K562 (cell line): ENCODE measurements around the gene ASS1. TPM values are rescaled to one million over a fixed set of nuclear protein-coding genes. Genes with fewer than 3 reads are reported as not detected.

ENCODE experiments used
- ATAC-seq: fragments of 200-7000 bp; cut with Tn5 transposase; 3 replicates; pipeline ENCODE4 v1.9.1; 2020; ENCODE audit warnings: moderate library complexity
- BruUV-seq: library from RNA; stranded (reverse); fragments of 400-500 nt; replicated peaks from 2 replicates; lab custom pipeline; 2021; lab: Mats Ljungman, UMichigan
- CTCF ChIA-PET: fragments of 300-600 bp; formaldehyde crosslinking; extraction: SDS; loops from one replicate; lab custom pipeline; 2021; ENCODE audit warnings: low intra/inter-chr PET ratio; lab: Yijun Ruan, JAX
- POLR2A ChIA-PET: fragments of 300-600, 350-650 bp; sonication (Branson Sonifier 250); formaldehyde crosslinking; extraction: SDS; loops from one replicate; lab custom pipeline; 2021; ENCODE audit warnings: antibody characterized with exemption, inconsistent platforms; lab: Yijun Ruan, JAX
- DNase-seq, 4 experiments: peaks; one replicate each; pipeline versions ENCODE4 v3.0.0 to v3.0.0-alpha.2; 2011 to 2018; ENCODE audit warnings: low spot score in 3 of 4, mixed read lengths in 3 of 4; ENCODE audit errors: extremely low read depth in 1 of 4
- FAIRE-seq: peaks from 2 replicates; lab custom pipeline; 2011; peaks lifted over from hg19 to GRCh38; lab: Jason Lieb, UNC
- H2AFZ ChIP-seq: 2 replicates; pipeline ENCODE4 v1.6.0; 2011; ENCODE audit warnings: low read depth, low read length, control low read depth, inconsistent platforms
- H3K27ac ChIP-seq: fragments of 200-600 bp; 3 replicates; pipeline ENCODE4 v1.8.0; 2011; ENCODE audit warnings: low read depth, mild to moderate bottlenecking, control low read depth, inconsistent platforms, low read length, moderate library complexity, mixed read lengths; ENCODE audit errors: extremely low read depth
- H3K27me3 ChIP-seq, 2 experiments: fragments of 300-600 bp in 1 of 2; 2 replicates in 1 of 2; 3 replicates in 1 of 2; pipeline versions ENCODE4 v1.6.0 to v1.8.0; 2011; ENCODE audit warnings: inconsistent platforms in 2 of 2, low read length in 2 of 2, mild to moderate bottlenecking in 1 of 2, mixed read lengths in 1 of 2, moderate library complexity in 1 of 2; ENCODE audit not compliant: control insufficient read depth in 2 of 2, insufficient read depth in 2 of 2
- H3K36me3 ChIP-seq: fragments of 300-600 bp; 3 replicates; pipeline ENCODE4 v1.8.0; 2011; ENCODE audit warnings: mild to moderate bottlenecking, low read length, inconsistent platforms; ENCODE audit not compliant: control insufficient read depth, insufficient read depth
- H3K4me1 ChIP-seq, 2 experiments: fragments of 200-600 bp in 1 of 2; replicated peaks in 1 of 2; 2 replicates in 1 of 2; 3 replicates in 1 of 2; pipeline versions ENCODE4 v1.5.1 to v1.8.0; 2011; ENCODE audit warnings: inconsistent platforms in 2 of 2, low read length in 2 of 2, mild to moderate bottlenecking in 1 of 2, mixed read lengths in 1 of 2, moderate library complexity in 1 of 2; ENCODE audit not compliant: control insufficient read depth in 2 of 2, insufficient read depth in 2 of 2
- H3K4me2 ChIP-seq: 2 replicates; pipeline ENCODE4 v1.6.1; 2011; ENCODE audit warnings: low read length, control low read depth, inconsistent platforms, mixed read lengths; ENCODE audit not compliant: insufficient read depth
- H3K4me3 ChIP-seq: fragments of 200-600 bp; sonication (generic), shearing (Covaris generic); 2 replicates; pipeline ENCODE4 v1.5.1; 2016; ENCODE audit warnings: control low read depth, inconsistent platforms
- H3K79me2 ChIP-seq: fragments of 200-600 bp; 3 replicates; pipeline ENCODE4 v1.8.0; 2011; ENCODE audit warnings: low read length, inconsistent platforms; ENCODE audit not compliant: control insufficient read depth, insufficient read depth
- H3K9ac ChIP-seq, 2 experiments: 2 replicates each; pipeline versions ENCODE4 v1.6.0 to v1.6.1; 2011; ENCODE audit warnings: low read depth in 2 of 2, low read length in 2 of 2, control low read depth in 1 of 2, inconsistent platforms in 1 of 2, mild to moderate bottlenecking in 1 of 2, mixed read lengths in 1 of 2; ENCODE audit not compliant: insufficient read depth in 1 of 2
- H3K9me1 ChIP-seq: one replicate; pipeline ENCODE4 v1.6.0; 2011; ENCODE audit warnings: inconsistent platforms, mild to moderate bottlenecking, low read length, moderate library complexity; ENCODE audit not compliant: control insufficient read depth, insufficient read depth
- H3K9me3 ChIP-seq: replicated peaks from 2 replicates; pipeline ENCODE4 v1.5.1; 2011; ENCODE audit warnings: low read depth, low read length, inconsistent platforms; ENCODE audit not compliant: control insufficient read depth, insufficient read depth
- H4K20me1 ChIP-seq: replicated peaks from 2 replicates; pipeline ENCODE4 v1.6.1; 2011; ENCODE audit warnings: low read length, inconsistent platforms, mixed read lengths; ENCODE audit not compliant: control insufficient read depth, insufficient read depth
- ATF7 ChIP-seq: fragments of 450-650 bp; IDR thresholded peaks from 2 replicates; pipeline ENCODE4 v1.7.1; 2014; ENCODE audit warnings: mild to moderate bottlenecking, moderate library complexity
- JUND ChIP-seq, 2 experiments: IDR thresholded peaks; 2 replicates in 1 of 2; 3 replicates in 1 of 2; pipeline ENCODE4 v1.6.1; 2011; ENCODE audit warnings: borderline replicate concordance in 2 of 2, low read depth in 2 of 2, low read length in 2 of 2, improper control_type of control experiment in 1 of 2, missing biosample characterization in 1 of 2, missing genetic modification characterization in 1 of 2, missing genetic modification reagents in 1 of 2
- RBM17 ChIP-seq: fragments of 200-400 bp; formaldehyde crosslinking; IDR thresholded peaks from 2 replicates; pipeline ENCODE4 v1.6.1; 2017; ENCODE audit warnings: low read depth, mild to moderate bottlenecking, low read length, borderline replicate concordance
- RBM34 ChIP-seq: fragments of 200-400 bp; formaldehyde crosslinking; IDR thresholded peaks from 2 replicates; pipeline ENCODE4 v1.6.1; 2018; ENCODE audit warnings: low read length, borderline replicate concordance; ENCODE audit not compliant: insufficient read depth
- TBP ChIP-seq: optimal IDR thresholded peaks from 2 replicates; pipeline ENCODE3; 2011; ENCODE audit warnings: low read depth, low read length, improper control_type of control experiment
- ZNF121 ChIP-seq: sonication (generic); formaldehyde crosslinking; conservative IDR thresholded peaks from 2 replicates; pipeline ENCODE4 v1.8.0; 2022; ENCODE audit warnings: missing genetic modification reagents
- ZNF830 ChIP-seq: fragments of 250-450 bp; sonication (Bioruptor Pico); IDR thresholded peaks from 2 replicates; pipeline ENCODE4 v1.5.0; 2021; ENCODE audit warnings: mild to moderate bottlenecking
- WGBS: fragments of 100-300 bp; shearing (Covaris generic); methylation state at CpG from one replicate; pipeline ENCODE4 v1.1.6; 2016; ENCODE audit warnings: low coverage, mixed read lengths; ENCODE audit not compliant: insufficient coverage; ENCODE audit errors: missing lambda C conversion rate; 5-methylcytosine and 5-hydroxymethylcytosine counted together
- in situ Hi-C: fragments of 300-500 bp; cut with MboI; formaldehyde crosslinking; loops from 4 replicates; pipeline ENCODE4 v1.15.0; 2018; ENCODE audit warnings: inconsistent platforms, mixed read lengths
- intact Hi-C: fragments of 100-400 bp; cut with micrococcal nuclease; formaldehyde crosslinking; loops from 2 replicates; pipeline ENCODE4 v1.14.2; 2022
- polyA plus RNA-seq, 8 experiments: library from polyadenylated mRNA; depleted of rRNA in 4 of 8; stranded (reverse) in 5 of 8; unstranded in 3 of 8; fragments of >200 nt; fragmentation: Nextera tagmentation in 2 of 8; fragmentation: Illumina TruSeq in 1 of 8; extraction: Ambion mirVana in 2 of 8; extraction: Trizol in 1 of 8; gene quantifications; 2 replicates each; pipeline versions ENCODE4 v1.2.1 to v1.2.3, GENCODE V29; 2011 to 2014; ENCODE audit warnings: inconsistent platforms in 1 of 8, missing spikeins in 1 of 8
- total RNA-seq, 7 experiments: library from RNA; depleted of rRNA in 6 of 7; stranded (reverse); fragments of >200 nt in 6 of 7; fragmentation: Illumina TruSeq in 2 of 7; extraction: Trizol in 2 of 7; gene quantifications; 2 replicates each; pipeline versions ENCODE4 v1.2.1 to v1.2.3, GENCODE V29; 2011 to 2021; ENCODE audit warnings: low replicate concordance in 1 of 7

ASS1 gene
- total and polyA plus RNA-seq, 9 of the 15 experiments (the other 6 are each of a cell fraction or from before 2014, with no cell fraction given): 1.5 to 5.7 (median 3.7) TPM

GRCh38 chr9:130484362-130485072, 39.8 kb downstream of the ASS1 start (continued):
- TF ChIP-seq RBM34: no peak
- TF ChIP-seq, all 486 proteins: peak for 2

GRCh38 chr9:130486103-130486502, 41.3 kb downstream of the ASS1 start:
- Histone ChIP-seq H3K9me1 (no peaks in the 10 kb centered on the region), H3K27ac (no peak overlapping the region), H3K4me1 (peaks cover 4 to 13% of the 10 kb centered on the region in 2 experiments; a peak in 4 of 5 replicates), H3K9ac (no peak overlapping the region), H4K20me1 (0 out of 2 replicates have a peak, but pooled peaks cover 5% of the 10 kb centered on the region), H3K9me3 (no peaks in the 10 kb centered on the region), H3K27me3 (peaks cover 3 to 25% of the 10 kb centered on the region in 2 experiments; a peak in 2 of 5 replicates), H3K36me3 (no peaks in the 10 kb centered on the region), H2AFZ (peak overlapping the region; percentile 47; the same call in 1 of the 2 replicates), H3K4me3 (no peak overlapping the region), H3K79me2 (no peaks in the 10 kb centered on the region), H3K4me2 (no peak overlapping the region)
- DNase-seq: no peak
- 37% methylated on average over 6 of the region's 6 CpGs for WGBS
- TF ChIP-seq ATF7 (no peak), ZNF121 (CRISPR knock-in tag) (peak; percentile 89), RBM17 (no peak), JUND (IDR thresholded peaks at IDR 0.05; ENCODE audit: borderline replicate concordance, low read depth, low read length) (no peak), JUND (tag; IDR thresholded peaks at IDR 0.05; ENCODE audit: borderline replicate concordance, low read depth, low read length) (no peak), TBP (no peak), ZNF830 (CRISPR knock-in tag) (no peak)
- intact Hi-C loops (no loop called here), in situ Hi-C loops (no loop called here)
- FAIRE-seq: no peak
- ChIA-PET CTCF (no interaction called here), POLR2A (interaction anchor here (0.7 to 1.2 kb wide), 4 partner anchors 9 to 132 kb away, joined by 3 to 4 read pairs (median 3); no protein-coding TSS in a partner anchor)
- BruUV-seq: no TSS peak
- ATAC-seq: no peak
